BJ (cell line): ENCODE results near the gene TENT4A. TPM values are rescaled to one million over a fixed set of nuclear protein-coding genes. Genes with fewer than 3 reads are reported as not detected.

Experiments used
- CTCF ChIA-PET: fragments of 350-600 bp; formaldehyde crosslinking; extraction: SDS; loops from one replicate; lab custom pipeline; 2021; ENCODE audit warnings: antibody characterized with exemption, inconsistent platforms; lab: Yijun Ruan, JAX
- POLR2A ChIA-PET: fragments of 300-600 bp; sonication (Branson Sonifier 250); formaldehyde crosslinking; extraction: SDS; loops from one replicate; lab custom pipeline; 2021; ENCODE audit warnings: antibody characterized with exemption; lab: Charles Lee
- DNase-seq: peaks from one replicate; pipeline ENCODE4 v3.0.0-alpha.2; 2011; ENCODE audit warnings: low read depth
- H3K27me3 ChIP-seq: 2 replicates; pipeline ENCODE4 v1.6.0; 2011; ENCODE audit warnings: low read length; ENCODE audit not compliant: control insufficient read depth, insufficient read depth
- H3K36me3 ChIP-seq: 2 replicates; pipeline ENCODE4 v1.5.1; 2011; ENCODE audit warnings: low read length; ENCODE audit not compliant: control insufficient read depth, insufficient read depth
- H3K4me3 ChIP-seq: 2 replicates; pipeline ENCODE4 v1.5.1; 2011; ENCODE audit warnings: low read depth, mild to moderate bottlenecking, control low read depth, low read length
- polyA plus RNA-seq: library from polyadenylated mRNA; depleted of rRNA; stranded (reverse); fragments of >200 nt; gene quantifications from 2 replicates; pipeline ENCODE4 v1.2.3, GENCODE V29; 2011
- TF ChIP-seq, protein P1 (sequence below): IDR thresholded peaks from 2 replicates; pipeline ENCODE4 v1.5.1; 2011; ENCODE audit warnings: low read depth, mild to moderate bottlenecking, control low read depth, inconsistent platforms, low read length, moderate library complexity; ENCODE audit not compliant: insufficient read depth

TENT4A gene
- polyA plus RNA-seq, 1 experiment, result 4.0 TPM

DNA sequence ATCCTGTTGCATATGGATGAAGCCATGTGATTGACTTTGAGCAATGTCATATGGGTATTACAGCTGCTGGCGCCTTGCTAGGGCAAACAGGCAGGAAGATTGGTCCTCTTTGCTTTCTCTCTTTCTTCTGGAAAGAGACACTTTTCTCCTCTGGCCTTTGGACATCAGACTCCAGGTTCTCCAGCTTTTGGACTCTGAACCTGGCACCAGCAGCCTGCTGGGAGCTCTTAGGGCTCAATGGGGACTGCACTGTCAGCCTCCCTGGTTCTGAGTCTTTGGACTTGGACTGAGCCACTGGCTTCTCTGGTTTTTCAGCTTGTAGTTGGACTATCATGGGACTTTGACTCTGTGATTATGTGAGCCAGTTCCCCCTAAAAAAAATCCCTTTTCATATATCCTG lies 34.8 kb upstream of the TENT4A start:
- Histone ChIP-seq H3K36me3 (no peaks in the 10 kb centered on the region), H3K27me3 (no peaks in the 10 kb centered on the region), H3K4me3 (no peak overlapping the region)
- TF ChIP-seq, protein P1, sequence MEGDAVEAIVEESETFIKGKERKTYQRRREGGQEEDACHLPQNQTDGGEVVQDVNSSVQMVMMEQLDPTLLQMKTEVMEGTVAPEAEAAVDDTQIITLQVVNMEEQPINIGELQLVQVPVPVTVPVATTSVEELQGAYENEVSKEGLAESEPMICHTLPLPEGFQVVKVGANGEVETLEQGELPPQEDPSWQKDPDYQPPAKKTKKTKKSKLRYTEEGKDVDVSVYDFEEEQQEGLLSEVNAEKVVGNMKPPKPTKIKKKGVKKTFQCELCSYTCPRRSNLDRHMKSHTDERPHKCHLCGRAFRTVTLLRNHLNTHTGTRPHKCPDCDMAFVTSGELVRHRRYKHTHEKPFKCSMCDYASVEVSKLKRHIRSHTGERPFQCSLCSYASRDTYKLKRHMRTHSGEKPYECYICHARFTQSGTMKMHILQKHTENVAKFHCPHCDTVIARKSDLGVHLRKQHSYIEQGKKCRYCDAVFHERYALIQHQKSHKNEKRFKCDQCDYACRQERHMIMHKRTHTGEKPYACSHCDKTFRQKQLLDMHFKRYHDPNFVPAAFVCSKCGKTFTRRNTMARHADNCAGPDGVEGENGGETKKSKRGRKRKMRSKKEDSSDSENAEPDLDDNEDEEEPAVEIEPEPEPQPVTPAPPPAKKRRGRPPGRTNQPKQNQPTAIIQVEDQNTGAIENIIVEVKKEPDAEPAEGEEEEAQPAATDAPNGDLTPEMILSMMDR, result no peak
- CTCF ChIA-PET, result no interaction called here
- POLR2A ChIA-PET, result no interaction called here
- DNase-seq, result no peak

GRCh38 chr5:6680922-6681321 lies 32.3 kb upstream of the TENT4A start:
- H3K36me3 ChIP-seq, result no peaks in the 10 kb centered on the region
- TF ChIP-seq, protein P1, result no peak
- POLR2A ChIA-PET, result no interaction called here
- CTCF ChIA-PET, result no interaction called here
- DNase-seq, result no peak
- H3K4me3 ChIP-seq, result no peak overlapping the region
- no peaks in the 10 kb centered on the region; the same call in 1 of the 2 replicates for H3K27me3 ChIP-seq

DNA sequence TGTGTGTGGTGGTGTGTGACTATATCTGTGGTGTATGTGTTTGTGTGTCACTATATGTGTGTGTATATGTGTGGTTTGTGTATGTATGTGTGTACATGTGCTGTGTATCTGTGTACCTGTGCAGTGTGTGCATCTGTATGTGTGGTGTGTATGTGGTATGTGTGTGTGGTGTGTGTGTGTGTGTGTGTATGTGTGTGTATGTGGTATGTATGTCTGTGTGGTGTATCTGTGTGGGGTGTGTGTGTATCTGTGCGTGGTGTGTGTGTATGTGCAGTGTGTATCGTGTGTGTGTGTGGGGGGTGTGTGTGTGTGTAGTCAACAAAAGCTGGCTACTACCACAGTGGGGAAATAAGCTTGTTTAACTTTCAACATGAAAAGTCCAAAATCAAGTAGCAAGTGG lies 31.6 kb upstream of the TENT4A start:
- ChIA-PET CTCF (no interaction called here), POLR2A (no interaction called here)
- H3K4me3 ChIP-seq, result no peak overlapping the region
- no peaks in the 10 kb centered on the region for H3K36me3 ChIP-seq
- DNase-seq, result no peak
- no peaks in the 10 kb centered on the region; the same call in 1 of the 2 replicates for H3K27me3 ChIP-seq
- TF ChIP-seq, protein P1, result no peak

GRCh38 chr5:6682239-6682638 lies 31.0 kb upstream of the TENT4A start:
- TF ChIP-seq, protein P1, result no peak
- Histone ChIP-seq H3K36me3 (no peaks in the 10 kb centered on the region), H3K4me3 (no peak overlapping the region), H3K27me3 (no peaks in the 10 kb centered on the region; the same call in 1 of the 2 replicates)
- ChIA-PET POLR2A (no interaction called here), CTCF (no interaction called here)
- DNase-seq, result no peak

DNA sequence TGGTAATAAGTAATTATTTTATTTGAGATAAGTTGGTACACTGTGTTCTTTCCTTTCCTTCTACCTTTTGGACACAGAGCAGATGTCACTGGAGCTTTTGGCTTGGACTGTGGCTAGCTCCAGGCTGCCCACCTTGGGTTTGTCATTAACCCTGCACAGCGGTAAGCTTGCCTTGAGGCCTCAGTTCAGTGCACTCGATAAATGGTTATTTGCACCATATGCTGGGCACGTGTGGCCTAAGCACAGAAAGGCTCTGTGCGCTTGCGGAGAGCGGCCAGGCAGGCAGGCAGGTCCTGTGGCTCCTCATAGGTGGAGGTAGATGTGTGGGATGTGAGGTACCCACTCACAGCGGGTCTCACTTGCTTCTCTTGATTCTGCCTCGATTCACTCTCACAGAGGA lies 30.0 kb upstream of the TENT4A start:
- H3K36me3 ChIP-seq, result no peaks in the 10 kb centered on the region
- H3K27me3 ChIP-seq, result peaks cover 2% of the 10 kb centered on the region; the same call in 1 of the 2 replicates
- TF ChIP-seq, protein P1, result no peak
- DNase-seq, result no peak
- ChIA-PET CTCF (no interaction called here), POLR2A (no interaction called here)
- no peak overlapping the region for H3K4me3 ChIP-seq
